A549 (cell line): ENCODE results near the gene ALPP. TPM values are rescaled to one million over a fixed set of nuclear protein-coding genes. Genes with fewer than 3 reads are reported as not detected.
"Not testable (repeated sequence)": the region's sequence is repeated elsewhere in the genome, so short reads cannot be mapped to it uniquely, and the experiment has no call there.

Source experiments
- ATAC-seq, 2 experiments: fragments of 200-7000 bp in 1 of 2; fragments of >200 bp in 1 of 2; cut with Nextera tagmentation in 1 of 2; cut with Tn5 transposase in 1 of 2; 3 replicates each; pipeline versions ENCODE4 v1.8.0 to v1.9.1; 2018 to 2020; ENCODE audit warnings: mild to moderate bottlenecking in 1 of 2, moderate library complexity in 1 of 2
- CTCF ChIA-PET: fragments of 300-600 bp; sonication (Branson Sonifier 250); formaldehyde crosslinking; extraction: SDS; loops from one replicate; lab custom pipeline; 2021; ENCODE audit warnings: antibody characterized with exemption, inconsistent platforms; lab: Yijun Ruan, JAX
- POLR2A ChIA-PET: fragments of 350-600 bp; formaldehyde crosslinking; extraction: SDS; loops from one replicate; lab custom pipeline; 2021; ENCODE audit warnings: antibody characterized with exemption, inconsistent platforms; lab: Yijun Ruan, JAX
- DNase-seq, 2 experiments: peaks; one replicate each; pipeline versions ENCODE4 v3.0.0 to v3.0.0-alpha.2; 2011 to 2016; ENCODE audit warnings: low read depth in 1 of 2, low spot score in 1 of 2
- FAIRE-seq: peaks from 2 replicates; lab custom pipeline; 2011; peaks lifted over from hg19 to GRCh38; lab: Jason Lieb, UNC
- H3K27ac ChIP-seq, 2 experiments: fragments of >200 bp; sonication (Bioruptor Twin); formaldehyde crosslinking; 3 replicates each; pipeline ENCODE4 v1.5.1; 2016 to 2017
- H3K4me1 ChIP-seq: fragments of >200 bp; sonication (Bioruptor Twin); formaldehyde crosslinking; 3 replicates; pipeline ENCODE4 v1.6.1; 2016
- H3K4me2 ChIP-seq: fragments of >200 bp; sonication (Bioruptor Twin); formaldehyde crosslinking; 3 replicates; pipeline ENCODE4 v1.6.1; 2016
- H3K4me3 ChIP-seq: fragments of >200 bp; sonication (Bioruptor Twin); formaldehyde crosslinking; 3 replicates; pipeline ENCODE4 v1.5.1; 2016
- H3K9me3 ChIP-seq: fragments of >200 bp; sonication (Bioruptor Twin); formaldehyde crosslinking; 3 replicates; pipeline ENCODE4 v1.6.1; 2016
- CBX2 ChIP-seq: fragments of 200-600 bp; sonication (generic); IDR thresholded peaks from 2 replicates; pipeline ENCODE4 v1.6.1; 2016; ENCODE audit warnings: low read depth, mild to moderate bottlenecking, borderline replicate concordance
- CHD2 ChIP-seq: fragments of 150-350 bp; IDR thresholded peaks from 2 replicates; pipeline ENCODE4 v1.6.1; 2014; ENCODE audit warnings: low read length; ENCODE audit not compliant: partially characterized antibody
- EHMT2 ChIP-seq: fragments of 200-600 bp; sonication (generic); IDR thresholded peaks from 2 replicates; pipeline ENCODE4 v1.6.1; 2016; ENCODE audit warnings: antibody characterized with exemption, low read depth, mild to moderate bottlenecking, moderate library complexity
- HOXA7 ChIP-seq: fragments of 250-450 bp; sonication (Bioruptor Pico); IDR thresholded peaks from 2 replicates; pipeline ENCODE4 v1.5.0; 2020; ENCODE audit warnings: mild to moderate bottlenecking, moderate library complexity
- JUN ChIP-seq, 2 experiments: fragments of >200 bp; sonication (Bioruptor Twin); formaldehyde crosslinking; IDR thresholded peaks; 2 replicates in 1 of 2; 3 replicates in 1 of 2; pipeline ENCODE4 v1.6.1; 2016 to 2017
- KDM1A ChIP-seq: fragments of 200-600 bp; sonication (generic); IDR thresholded peaks from 2 replicates; pipeline ENCODE4 v1.6.1; 2016; ENCODE audit warnings: low read depth, mild to moderate bottlenecking
- NR3C1 ChIP-seq: fragments of >200 bp; sonication (Bioruptor Twin); formaldehyde crosslinking; IDR thresholded peaks from 3 replicates; pipeline ENCODE4 v1.6.1; 2017
- PHF8 ChIP-seq: fragments of 200-600 bp; sonication (generic); IDR thresholded peaks from 2 replicates; pipeline ENCODE4 v1.6.1; 2016; ENCODE audit warnings: low read depth, mild to moderate bottlenecking, antibody characterized with exemption, moderate library complexity, borderline replicate concordance
- POLR2A ChIP-seq: IDR thresholded peaks from 2 replicates; pipeline ENCODE4 v1.6.1; 2012; ENCODE audit warnings: mild to moderate bottlenecking, low read length
- POLR2AphosphoS2 ChIP-seq: conservative IDR thresholded peaks from 2 replicates; pipeline ENCODE4 v1.6.1; 2012; ENCODE audit warnings: low read length, improper control_type of control experiment, inconsistent platforms
- TFCP2L1 ChIP-seq: fragments of 250-450 bp; sonication (Bioruptor Pico); IDR thresholded peaks from 2 replicates; pipeline ENCODE4 v1.5.0; 2021; ENCODE audit warnings: mild to moderate bottlenecking
- ZNF302 ChIP-seq: fragments of 250-450 bp; sonication (Bioruptor Pico); IDR thresholded peaks from 2 replicates; pipeline ENCODE4 v1.9.0; 2021; ENCODE audit warnings: inconsistent platforms, mild to moderate bottlenecking, moderate library complexity
- WGBS: methylation state at CpG from one replicate; pipeline ENCODE4 v1.1.6; 2017; ENCODE audit errors: missing lambda C conversion rate; 5-methylcytosine and 5-hydroxymethylcytosine counted together
- polyA plus RNA-seq, 4 experiments: library from polyadenylated mRNA; depleted of rRNA in 3 of 4; stranded (reverse); fragments of >200 nt; fragmentation: RNase III in 1 of 4; extraction: RNeasy Plus Mini Kit Qiagen cat#74134 plus additional on column Dnase treatment in 1 of 4; gene quantifications; 2 replicates in 3 of 4; 3 replicates in 1 of 4; pipeline ENCODE4 v1.2.3, GENCODE V29; 2011 to 2017
- TF ChIP-seq, protein P1 (sequence below): IDR thresholded peaks from 2 replicates; pipeline ENCODE4 v1.6.1; 2012
- TF ChIP-seq, protein P2 (sequence below): fragments of >200 bp; sonication (Bioruptor Twin); formaldehyde crosslinking; IDR thresholded peaks from 3 replicates; pipeline ENCODE4 v1.5.1; 2016
- TF ChIP-seq, protein P3 (sequence below): fragments of 250-450 bp; sonication (Bioruptor Pico); IDR thresholded peaks from 2 replicates; pipeline ENCODE4 v1.5.0; 2020; ENCODE audit warnings: low read depth, mild to moderate bottlenecking, moderate library complexity
- TF ChIP-seq, protein P4 (sequence below): fragments of >200 bp; sonication (Bioruptor Twin); formaldehyde crosslinking; IDR thresholded peaks from 3 replicates; pipeline ENCODE4 v1.6.1; 2016
- TF ChIP-seq, protein P5 (sequence below): IDR thresholded peaks from 2 replicates; pipeline ENCODE4 v1.6.1; 2012; ENCODE audit warnings: low read depth, borderline replicate concordance
- TF ChIP-seq, protein P6 (sequence below): fragments of 450-650 bp; IDR thresholded peaks from 2 replicates; pipeline ENCODE4 v1.6.1; 2014; ENCODE audit warnings: antibody characterized with exemption
- TF ChIP-seq, protein P7 (sequence below): fragments of 150-350 bp; IDR thresholded peaks from 2 replicates; pipeline ENCODE4 v1.6.1; 2014; ENCODE audit warnings: low read depth, mild to moderate bottlenecking, low read length

Gene ALPP
- polyA plus RNA-seq, 2 of the 4 experiments (the other 2 are of a cell fraction) = 0.10 to 0.31 TPM

DNA sequence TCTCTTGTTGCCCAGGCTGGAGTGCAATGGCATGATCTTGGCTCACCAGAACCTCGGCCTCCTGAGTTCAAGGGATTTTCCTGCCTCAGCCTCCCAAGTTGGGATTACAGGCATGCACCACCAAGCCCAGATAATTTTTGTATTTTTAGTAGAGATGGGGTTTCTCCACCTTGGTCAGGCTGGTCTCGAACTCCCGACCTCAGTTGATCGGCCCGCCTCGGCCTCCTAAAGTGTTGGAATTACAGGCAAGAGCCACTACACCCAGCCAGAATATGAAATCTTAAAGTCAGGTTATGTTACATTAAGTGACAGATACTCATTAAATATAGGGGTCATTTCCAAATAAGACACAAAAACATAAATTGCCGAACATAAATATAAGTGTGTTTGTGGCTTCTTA, 15.9 kb downstream of the ALPP start:
- CTCF ChIA-PET = interaction anchor here (1.9 kb wide), 1 partner anchor 45 kb away, joined by 5 read pairs; no protein-coding TSS in a partner anchor
- DNase-seq, H3K27ac ChIP-seq, ATAC-seq, H3K4me2 ChIP-seq, H3K9me3 ChIP-seq, FAIRE-seq, H3K4me3 ChIP-seq: not testable (repeated sequence)
- peaks cover 24% of the 10 kb centered on the region for H3K4me1 ChIP-seq
- WGBS = 84% methylated on average over 7 of the region's 7 CpGs
- POLR2A ChIA-PET = interaction anchor here (0.7 kb wide), 1 partner anchor 277 kb away, joined by 3 read pairs; no protein-coding TSS in a partner anchor

DNA sequence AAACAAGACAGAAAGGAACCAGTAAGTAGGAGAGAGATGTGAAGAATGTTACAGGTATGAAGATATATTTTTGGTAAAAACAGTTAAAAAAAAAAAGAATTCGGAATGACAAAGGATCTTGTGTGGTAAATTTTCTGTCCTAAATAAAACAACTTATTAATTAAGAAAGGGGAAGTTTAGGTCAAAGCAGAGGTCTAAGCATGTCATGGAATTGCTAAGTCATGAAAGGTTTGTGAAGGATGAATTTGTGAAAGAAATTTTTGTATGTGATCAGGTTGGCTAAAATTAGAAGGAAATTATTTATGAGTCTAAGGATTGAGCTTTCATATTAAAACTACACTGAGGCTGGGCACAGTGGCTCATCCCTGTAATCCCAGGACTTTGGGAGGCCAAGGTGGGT, 17.0 kb downstream of the ALPP start:
- POLR2A ChIA-PET = no interaction called here

More for the DNA sequence above, 17.0 kb downstream of the ALPP start:
- TF ChIP-seq, protein P1, sequence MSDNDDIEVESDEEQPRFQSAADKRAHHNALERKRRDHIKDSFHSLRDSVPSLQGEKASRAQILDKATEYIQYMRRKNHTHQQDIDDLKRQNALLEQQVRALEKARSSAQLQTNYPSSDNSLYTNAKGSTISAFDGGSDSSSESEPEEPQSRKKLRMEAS = no peak
- TF ChIP-seq, protein P2, sequence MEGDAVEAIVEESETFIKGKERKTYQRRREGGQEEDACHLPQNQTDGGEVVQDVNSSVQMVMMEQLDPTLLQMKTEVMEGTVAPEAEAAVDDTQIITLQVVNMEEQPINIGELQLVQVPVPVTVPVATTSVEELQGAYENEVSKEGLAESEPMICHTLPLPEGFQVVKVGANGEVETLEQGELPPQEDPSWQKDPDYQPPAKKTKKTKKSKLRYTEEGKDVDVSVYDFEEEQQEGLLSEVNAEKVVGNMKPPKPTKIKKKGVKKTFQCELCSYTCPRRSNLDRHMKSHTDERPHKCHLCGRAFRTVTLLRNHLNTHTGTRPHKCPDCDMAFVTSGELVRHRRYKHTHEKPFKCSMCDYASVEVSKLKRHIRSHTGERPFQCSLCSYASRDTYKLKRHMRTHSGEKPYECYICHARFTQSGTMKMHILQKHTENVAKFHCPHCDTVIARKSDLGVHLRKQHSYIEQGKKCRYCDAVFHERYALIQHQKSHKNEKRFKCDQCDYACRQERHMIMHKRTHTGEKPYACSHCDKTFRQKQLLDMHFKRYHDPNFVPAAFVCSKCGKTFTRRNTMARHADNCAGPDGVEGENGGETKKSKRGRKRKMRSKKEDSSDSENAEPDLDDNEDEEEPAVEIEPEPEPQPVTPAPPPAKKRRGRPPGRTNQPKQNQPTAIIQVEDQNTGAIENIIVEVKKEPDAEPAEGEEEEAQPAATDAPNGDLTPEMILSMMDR = no peak
- TF ChIP-seq, protein P3, sequence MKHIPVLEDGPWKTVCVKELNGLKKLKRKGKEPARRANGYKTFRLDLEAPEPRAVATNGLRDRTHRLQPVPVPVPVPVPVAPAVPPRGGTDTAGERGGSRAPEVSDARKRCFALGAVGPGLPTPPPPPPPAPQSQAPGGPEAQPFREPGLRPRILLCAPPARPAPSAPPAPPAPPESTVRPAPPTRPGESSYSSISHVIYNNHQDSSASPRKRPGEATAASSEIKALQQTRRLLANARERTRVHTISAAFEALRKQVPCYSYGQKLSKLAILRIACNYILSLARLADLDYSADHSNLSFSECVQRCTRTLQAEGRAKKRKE (CRISPR knock-in tag) = no peak
- TF ChIP-seq, protein P4, sequence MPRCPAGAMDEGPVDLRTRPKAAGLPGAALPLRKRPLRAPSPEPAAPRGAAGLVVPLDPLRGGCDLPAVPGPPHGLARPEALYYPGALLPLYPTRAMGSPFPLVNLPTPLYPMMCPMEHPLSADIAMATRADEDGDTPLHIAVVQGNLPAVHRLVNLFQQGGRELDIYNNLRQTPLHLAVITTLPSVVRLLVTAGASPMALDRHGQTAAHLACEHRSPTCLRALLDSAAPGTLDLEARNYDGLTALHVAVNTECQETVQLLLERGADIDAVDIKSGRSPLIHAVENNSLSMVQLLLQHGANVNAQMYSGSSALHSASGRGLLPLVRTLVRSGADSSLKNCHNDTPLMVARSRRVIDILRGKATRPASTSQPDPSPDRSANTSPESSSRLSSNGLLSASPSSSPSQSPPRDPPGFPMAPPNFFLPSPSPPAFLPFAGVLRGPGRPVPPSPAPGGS = no peak
- TF ChIP-seq POLR2AphosphoS2 = no peak
- TF ChIP-seq, protein P5, sequence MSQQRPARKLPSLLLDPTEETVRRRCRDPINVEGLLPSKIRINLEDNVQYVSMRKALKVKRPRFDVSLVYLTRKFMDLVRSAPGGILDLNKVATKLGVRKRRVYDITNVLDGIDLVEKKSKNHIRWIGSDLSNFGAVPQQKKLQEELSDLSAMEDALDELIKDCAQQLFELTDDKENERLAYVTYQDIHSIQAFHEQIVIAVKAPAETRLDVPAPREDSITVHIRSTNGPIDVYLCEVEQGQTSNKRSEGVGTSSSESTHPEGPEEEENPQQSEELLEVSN = no peak
- no peak for TF ChIP-seq ZNF302 (CRISPR knock-in tag)
- no peak for TF ChIP-seq NR3C1
- TF ChIP-seq CBX2 = no peak
- TF ChIP-seq KDM1A = no peak
- no peak for TF ChIP-seq HOXA7 (CRISPR knock-in tag)
- no peak for TF ChIP-seq EHMT2
- no peak for TF ChIP-seq JUN (IDR thresholded peaks at IDR 0.05)
- no peak for TF ChIP-seq PHF8
- TF ChIP-seq POLR2A = no peak
- TF ChIP-seq, protein P6, sequence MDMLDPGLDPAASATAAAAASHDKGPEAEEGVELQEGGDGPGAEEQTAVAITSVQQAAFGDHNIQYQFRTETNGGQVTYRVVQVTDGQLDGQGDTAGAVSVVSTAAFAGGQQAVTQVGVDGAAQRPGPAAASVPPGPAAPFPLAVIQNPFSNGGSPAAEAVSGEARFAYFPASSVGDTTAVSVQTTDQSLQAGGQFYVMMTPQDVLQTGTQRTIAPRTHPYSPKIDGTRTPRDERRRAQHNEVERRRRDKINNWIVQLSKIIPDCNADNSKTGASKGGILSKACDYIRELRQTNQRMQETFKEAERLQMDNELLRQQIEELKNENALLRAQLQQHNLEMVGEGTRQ = no peak
- TF ChIP-seq, protein P7, sequence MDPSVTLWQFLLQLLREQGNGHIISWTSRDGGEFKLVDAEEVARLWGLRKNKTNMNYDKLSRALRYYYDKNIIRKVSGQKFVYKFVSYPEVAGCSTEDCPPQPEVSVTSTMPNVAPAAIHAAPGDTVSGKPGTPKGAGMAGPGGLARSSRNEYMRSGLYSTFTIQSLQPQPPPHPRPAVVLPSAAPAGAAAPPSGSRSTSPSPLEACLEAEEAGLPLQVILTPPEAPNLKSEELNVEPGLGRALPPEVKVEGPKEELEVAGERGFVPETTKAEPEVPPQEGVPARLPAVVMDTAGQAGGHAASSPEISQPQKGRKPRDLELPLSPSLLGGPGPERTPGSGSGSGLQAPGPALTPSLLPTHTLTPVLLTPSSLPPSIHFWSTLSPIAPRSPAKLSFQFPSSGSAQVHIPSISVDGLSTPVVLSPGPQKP = no peak
- no peak for TF ChIP-seq TFCP2L1
- no peak for TF ChIP-seq CHD2
- no peak for FAIRE-seq
- CTCF ChIA-PET = no interaction called here
- Histone ChIP-seq H3K4me2 (no peak overlapping the region), H3K4me3 (no peak overlapping the region), H3K9me3 (no peaks in the 10 kb centered on the region), H3K27ac (peak overlapping the region; percentile 34 to 40; a peak in 4 of 6 replicates), H3K4me1 (peaks cover 24% of the 10 kb centered on the region; the same call in 2 of the 3 replicates)
- no peak for DNase-seq
- 95% methylated on average over 1 of the region's 1 CpG for WGBS
- no peak for ATAC-seq
